Measurements from ENCODE around the gene P4HA2. TPM values are rescaled to one million over a fixed set of nuclear protein-coding genes. Genes with fewer than 3 reads are reported as not detected.

The P4HA2 gene
- total and polyA plus RNA-seq, 2 of the 8 experiments (the other 6 are each of a cell fraction or from before 2014, with no cell fraction given): 7.4 to 9.3 TPM

DNA sequence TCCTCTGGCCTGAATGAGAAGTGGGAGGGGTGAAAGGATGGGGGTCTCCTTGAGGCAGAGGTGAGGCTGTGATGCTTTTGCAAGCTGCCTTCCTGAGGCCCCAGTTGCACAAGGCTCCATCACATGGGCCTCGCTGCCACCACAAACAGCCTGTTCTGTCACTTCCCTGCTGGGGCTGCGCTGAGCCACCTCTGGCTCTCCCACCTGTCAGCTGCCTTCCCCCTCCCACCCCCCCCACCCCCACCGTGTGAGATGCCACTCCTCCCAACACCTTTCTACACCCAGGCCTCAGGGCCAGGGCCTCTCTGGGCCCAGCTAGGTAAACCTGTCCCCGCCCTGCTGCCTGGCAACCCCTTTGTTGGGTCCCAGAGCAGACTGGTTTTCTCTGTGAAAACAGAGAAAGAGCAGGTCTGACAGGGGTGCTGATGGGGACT, 25.4 kb upstream of the P4HA2 start:
- 100% methylated on average over 2 of the region's 4 CpGs; no CpG with 5 or more reads in 1 of the 2 experiments for WGBS, 2 experiments (ENCODE audit: extremely low coverage in 1 of 2, insufficient coverage in 1 of 2, insufficient read length in 1 of 2, insufficient replicate concordance in 2 of 2, low coverage in 1 of 2, low lambda C conversion rate in 2 of 2, missing lambda C conversion rate in 1 of 2)
- CTCF ChIA-PET (ENCODE audit: partially characterized antibody): interaction anchor here (1.5 to 9.3 kb wide), 4 partner anchors 10 to 19 kb away, joined by 4 to 96 read pairs (median 6); no protein-coding TSS in a partner anchor

More for the DNA sequence above, 25.4 kb upstream of the P4HA2 start:
- H4K20me1 ChIP-seq (replicated peaks in 1 of 2; ENCODE audit: control insufficient read depth in 1 of 2, insufficient read depth in 2 of 2, low read length in 2 of 2): no peaks in the 10 kb centered on the region
- no peak overlapping the region for H2AK5ac ChIP-seq (ENCODE audit: low read depth, low read length)
- H2BK20ac ChIP-seq (ENCODE audit: low read length): no peak overlapping the region
- no peak overlapping the region for H3K4me3 ChIP-seq (ENCODE audit: extremely low read depth in 1 of 4, insufficient read depth in 2 of 4, low read depth in 3 of 4, low read length in 4 of 4)
- no peak overlapping the region for H4K91ac ChIP-seq (replicated peaks; ENCODE audit: insufficient read length, low read length)
- FAIRE-seq: no peak
- H2BK5ac ChIP-seq (ENCODE audit: low read depth, low read length): no peak overlapping the region
- H4K5ac ChIP-seq (ENCODE audit: insufficient read length, low read depth, low read length): no peak overlapping the region
- no peak overlapping the region for H3K27ac ChIP-seq (ENCODE audit: low read depth, low read length)
- no peak overlapping the region for H2AFZ ChIP-seq (ENCODE audit: low read length)
- no peak overlapping the region for H2BK12ac ChIP-seq (ENCODE audit: low read depth, low read length)
- no peak overlapping the region for H2BK120ac ChIP-seq (replicated peaks; ENCODE audit: low read depth, low read length)
- no peak for TF ChIP-seq CREB1 (IDR thresholded peaks at IDR 0.05)
- no peak for TF ChIP-seq SIRT6 (IDR thresholded peaks at IDR 0.05; ENCODE audit: low read length)
- TF ChIP-seq JUN (IDR thresholded peaks at IDR 0.05; ENCODE audit: low read depth, low read length): no peak
- peaks cover 10% of the 10 kb centered on the region; the same call in 1 of the 2 replicates for H3K23me2 ChIP-seq (ENCODE audit: low read depth, low read length)
- no peak overlapping the region for H2BK15ac ChIP-seq (ENCODE audit: low read length)
- no peaks in the 10 kb centered on the region for H3K79me2 ChIP-seq (ENCODE audit: control insufficient read depth in 1 of 2, insufficient read depth in 2 of 2, low read length in 2 of 2)
- H3K14ac ChIP-seq (ENCODE audit: insufficient read length): no peak overlapping the region
- no peak overlapping the region for H3K4me2 ChIP-seq (ENCODE audit: insufficient read depth in 1 of 2, low read depth in 2 of 2, low read length in 2 of 2)
- POLR2A ChIA-PET (ENCODE audit: partially characterized antibody): no interaction called here
- H3K56ac ChIP-seq (replicated peaks; ENCODE audit: insufficient read length, low read depth, low read length): no peak overlapping the region
- H3K23ac ChIP-seq (ENCODE audit: insufficient read length): no peak overlapping the region
- no peak overlapping the region for H4K8ac ChIP-seq (ENCODE audit: extremely low read depth, insufficient read depth, low read length)
- no peak overlapping the region for H3K18ac ChIP-seq (ENCODE audit: extremely low read depth, low read length)
- no peak overlapping the region for H3K9ac ChIP-seq (replicated peaks in 1 of 4; ENCODE audit: extremely low read depth in 1 of 4, low read depth in 3 of 4, low read length in 3 of 4)
- H3K4ac ChIP-seq (replicated peaks; ENCODE audit: insufficient read length, low read depth, low read length): no peak overlapping the region
- peaks cover 0 to 8% (median 6%) of the 10 kb centered on the region in 4 experiments; a peak in 3 of 7 replicates for H3K27me3 ChIP-seq (replicated peaks in 1 of 4; ENCODE audit: control insufficient read depth in 3 of 4, extremely low read depth in 1 of 4, insufficient read depth in 3 of 4, low read length in 3 of 4)
- H3K36me3 ChIP-seq (ENCODE audit: control insufficient read depth in 2 of 4, insufficient read depth in 4 of 4, low read length in 3 of 4): no peaks in the 10 kb centered on the region
- peaks cover 4 to 6% (median 5%) of the 10 kb centered on the region in 4 experiments for H3K4me1 ChIP-seq (replicated peaks in 1 of 4; ENCODE audit: control insufficient read depth in 3 of 4, insufficient read depth in 4 of 4, low read length in 3 of 4)
- H3K9me3 ChIP-seq (ENCODE audit: insufficient read depth in 2 of 2, low read depth in 1 of 2, low read length in 1 of 2): no peaks in the 10 kb centered on the region
- DNase-seq (ENCODE audit: low read depth in 1 of 2, low spot score in 2 of 2): no peak
- no peaks in the 10 kb centered on the region for H3K79me1 ChIP-seq (ENCODE audit: low read depth, low read length)

Data from H1 (cell line).